MM.1S (cell line): ENCODE measurements around the gene CMPK2.

ENCODE experiments used
- EZH2 ChIP-seq: fragments of 300-600 bp; sonication (generic); optimal IDR thresholded peaks from 2 replicates; pipeline ENCODE3; 2017; ENCODE audit warnings: low read depth, mild to moderate bottlenecking, antibody characterized with exemption, low read length, mixed read lengths
- EZH2phosphoT487 ChIP-seq: fragments of 300-600 bp; sonication (generic); IDR thresholded peaks from 2 replicates; pipeline ENCODE4 v1.6.1; 2018; ENCODE audit warnings: antibody characterized with exemption, low read length
- TF ChIP-seq, protein P1 (sequence below): fragments of 300-600 bp; sonication (generic); IDR thresholded peaks from 2 replicates; pipeline ENCODE4 v1.5.1; 2016; ENCODE audit warnings: antibody characterized with exemption, low read length, mixed read lengths

DNA sequence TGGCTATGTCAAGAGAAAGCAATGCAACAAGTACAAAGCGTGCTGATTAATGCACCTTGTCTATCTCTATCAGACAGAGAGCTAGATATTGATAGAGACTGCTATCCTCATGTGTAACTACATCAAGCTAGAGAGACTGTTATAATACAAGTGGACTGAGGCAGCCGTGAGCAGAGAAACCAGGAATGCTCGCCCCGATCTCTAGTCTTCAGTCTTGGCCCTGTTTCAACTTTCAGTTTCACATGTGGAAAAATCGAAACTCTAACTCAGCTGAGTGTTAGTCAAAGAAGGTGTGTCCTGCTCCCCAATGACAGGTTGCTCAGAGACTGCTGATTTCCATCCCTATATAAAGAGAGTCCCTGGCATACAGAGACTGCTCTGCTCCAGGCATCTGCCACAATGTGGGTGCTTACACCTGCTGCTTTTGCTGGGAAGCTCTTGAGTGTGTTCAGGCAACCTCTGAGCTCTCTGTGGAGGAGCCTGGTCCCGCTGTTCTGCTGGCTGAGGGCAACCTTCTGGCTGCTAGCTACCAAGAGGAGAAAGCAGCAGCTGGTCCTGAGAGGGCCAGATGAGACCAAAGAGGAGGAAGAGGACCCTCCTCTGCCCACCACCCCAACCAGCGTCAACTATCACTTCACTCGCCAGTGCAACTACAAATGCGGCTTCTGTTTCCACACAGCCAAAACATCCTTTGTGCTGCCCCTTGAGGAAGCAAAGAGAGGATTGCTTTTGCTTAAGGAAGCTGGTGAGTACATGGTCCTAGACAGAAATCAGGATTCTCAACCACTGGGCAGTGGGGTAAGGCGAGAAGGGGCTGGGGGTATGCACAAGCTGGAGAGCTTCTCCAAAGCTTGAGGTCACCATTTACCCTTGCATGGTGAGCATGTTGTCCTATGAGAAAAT lies 11.9 kb upstream of the CMPK2 start, which contains the start of gene RSAD2:
- TF ChIP-seq EZH2 (no peak), EZH2phosphoT487 (no peak)
- TF ChIP-seq, protein P1, sequence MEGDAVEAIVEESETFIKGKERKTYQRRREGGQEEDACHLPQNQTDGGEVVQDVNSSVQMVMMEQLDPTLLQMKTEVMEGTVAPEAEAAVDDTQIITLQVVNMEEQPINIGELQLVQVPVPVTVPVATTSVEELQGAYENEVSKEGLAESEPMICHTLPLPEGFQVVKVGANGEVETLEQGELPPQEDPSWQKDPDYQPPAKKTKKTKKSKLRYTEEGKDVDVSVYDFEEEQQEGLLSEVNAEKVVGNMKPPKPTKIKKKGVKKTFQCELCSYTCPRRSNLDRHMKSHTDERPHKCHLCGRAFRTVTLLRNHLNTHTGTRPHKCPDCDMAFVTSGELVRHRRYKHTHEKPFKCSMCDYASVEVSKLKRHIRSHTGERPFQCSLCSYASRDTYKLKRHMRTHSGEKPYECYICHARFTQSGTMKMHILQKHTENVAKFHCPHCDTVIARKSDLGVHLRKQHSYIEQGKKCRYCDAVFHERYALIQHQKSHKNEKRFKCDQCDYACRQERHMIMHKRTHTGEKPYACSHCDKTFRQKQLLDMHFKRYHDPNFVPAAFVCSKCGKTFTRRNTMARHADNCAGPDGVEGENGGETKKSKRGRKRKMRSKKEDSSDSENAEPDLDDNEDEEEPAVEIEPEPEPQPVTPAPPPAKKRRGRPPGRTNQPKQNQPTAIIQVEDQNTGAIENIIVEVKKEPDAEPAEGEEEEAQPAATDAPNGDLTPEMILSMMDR: no peak
